Activated naive CD8-positive, alpha-beta T cell treated with anti-CD3 and anti-CD28 coated beads, Interleukin-2, amount 50 U/mL, for 16 hours (primary cell): ENCODE data around the gene SUPT3H.

Experiments
- DNase-seq: peaks from one replicate; pipeline ENCODE4 v3.0.0-alpha.2; 2020; ENCODE audit warnings: low read depth, low spot score

SUPT3H gene

DNA sequence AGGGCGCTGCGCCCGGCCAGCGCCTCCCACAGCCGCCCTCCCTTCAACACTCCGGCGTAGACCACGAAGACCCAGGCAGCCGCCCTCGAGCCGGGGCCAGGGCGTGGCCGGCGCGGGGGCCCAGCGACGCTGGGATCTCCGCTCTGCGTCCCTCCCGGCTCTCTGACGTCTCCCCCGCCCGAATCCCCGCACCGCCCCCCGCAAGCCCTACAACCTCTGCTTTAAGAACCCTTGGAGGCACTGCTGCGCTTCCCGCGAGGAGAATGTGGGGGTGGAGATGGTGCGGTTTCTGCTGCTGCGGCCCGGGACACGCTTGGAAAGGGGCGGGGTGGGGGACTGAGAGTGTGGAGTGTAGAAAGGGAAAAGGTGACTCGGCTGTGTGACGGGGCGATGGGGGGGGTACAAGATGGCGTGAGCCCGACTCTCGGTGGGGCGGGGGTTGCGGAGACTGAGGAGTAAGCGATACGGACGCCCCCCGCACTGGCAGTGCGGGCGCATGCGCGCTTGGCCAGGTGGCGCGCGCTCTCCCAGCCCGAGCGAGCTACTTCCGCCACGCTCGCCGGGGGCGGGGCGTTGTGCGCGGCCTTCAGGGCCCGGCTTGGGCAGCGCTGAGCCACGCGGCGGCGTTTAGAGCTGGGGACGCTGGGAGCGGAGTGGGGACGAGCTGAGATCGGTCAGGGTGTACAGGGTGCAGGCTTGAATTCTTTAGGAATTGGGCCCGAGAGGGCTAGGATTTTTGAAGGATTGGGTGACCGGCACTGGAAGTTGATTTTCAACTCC lies at the start of gene SUPT3H:
Gene SUPT3H, minus strand, starts transcription at position 381 of the 780 bp plus-strand sequence.
- DNase-seq, result peak; percentile 97

DNA sequence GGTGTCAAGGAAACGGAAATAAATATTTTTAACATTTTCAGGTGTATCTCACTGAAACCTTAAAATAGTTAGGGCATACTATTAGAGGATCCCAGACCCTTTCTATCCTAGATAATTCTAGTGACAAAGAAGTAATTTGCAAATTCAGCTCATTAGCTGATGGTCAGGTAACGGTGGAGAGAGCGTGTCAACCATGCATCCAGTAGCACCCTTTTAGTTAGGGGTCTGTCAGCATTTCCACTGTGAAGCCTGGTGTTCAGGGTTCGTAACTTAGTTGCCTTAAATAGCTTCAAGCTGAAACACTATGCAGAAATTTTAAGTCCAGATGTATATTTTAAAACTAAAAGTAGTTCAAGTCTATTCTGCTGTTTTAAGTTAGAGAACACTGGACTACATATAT lies 48.5 kb upstream of the SUPT3H start:
- DNase-seq, result no peak

DNA sequence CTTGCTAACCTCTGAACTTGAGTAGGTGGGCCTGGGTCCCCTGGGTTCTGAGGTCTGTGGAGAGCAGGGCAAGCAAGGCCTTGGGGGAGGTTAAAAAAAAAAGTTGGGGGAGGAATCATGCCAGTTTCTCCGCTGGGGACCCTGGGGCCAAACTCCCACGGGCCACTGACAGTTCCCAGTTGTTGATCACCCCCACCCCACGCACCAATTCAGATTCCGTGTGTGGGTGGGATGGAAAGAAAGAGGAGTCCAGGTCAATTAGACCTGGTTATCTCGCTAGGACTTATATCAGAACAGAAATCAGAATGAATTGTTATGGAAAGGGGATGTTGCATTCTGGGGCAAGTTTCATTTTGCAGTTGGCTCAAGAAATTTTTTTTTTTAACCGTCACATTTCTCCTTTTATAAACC lies 46.7 kb upstream of the SUPT3H start:
- no peak for DNase-seq

DNA sequence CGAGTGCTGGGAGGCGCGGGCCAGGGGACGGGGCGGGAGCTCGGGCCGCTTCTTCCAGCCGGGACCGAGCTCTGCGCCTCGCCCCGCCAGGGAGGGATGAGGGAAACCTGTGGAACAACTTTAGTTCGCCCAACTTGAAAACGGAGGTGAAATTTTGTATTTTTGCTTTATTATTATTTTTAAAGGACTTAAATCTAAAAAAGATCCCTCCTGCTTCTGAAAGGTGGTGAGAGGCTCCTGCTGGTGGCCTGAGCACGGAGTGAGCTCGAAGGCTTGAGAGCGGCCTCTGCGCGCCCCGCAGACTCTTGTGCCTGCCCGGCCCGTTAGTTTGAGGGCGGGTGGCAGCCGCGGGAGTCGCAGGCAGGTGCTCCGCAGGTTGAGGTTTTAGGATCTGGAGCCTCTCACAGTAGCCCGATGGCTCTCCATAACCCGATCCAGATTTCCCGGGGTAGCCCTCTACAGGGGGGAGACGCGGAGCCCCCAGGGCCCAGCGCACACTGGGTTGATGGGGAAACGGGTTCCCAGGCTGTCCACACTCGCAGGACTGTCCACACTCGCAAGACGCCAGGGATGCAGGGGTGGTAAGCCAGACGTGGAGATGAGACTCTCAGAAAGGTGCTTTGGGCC lies 46.2 kb upstream of the SUPT3H start:
- no peak for DNase-seq

DNA sequence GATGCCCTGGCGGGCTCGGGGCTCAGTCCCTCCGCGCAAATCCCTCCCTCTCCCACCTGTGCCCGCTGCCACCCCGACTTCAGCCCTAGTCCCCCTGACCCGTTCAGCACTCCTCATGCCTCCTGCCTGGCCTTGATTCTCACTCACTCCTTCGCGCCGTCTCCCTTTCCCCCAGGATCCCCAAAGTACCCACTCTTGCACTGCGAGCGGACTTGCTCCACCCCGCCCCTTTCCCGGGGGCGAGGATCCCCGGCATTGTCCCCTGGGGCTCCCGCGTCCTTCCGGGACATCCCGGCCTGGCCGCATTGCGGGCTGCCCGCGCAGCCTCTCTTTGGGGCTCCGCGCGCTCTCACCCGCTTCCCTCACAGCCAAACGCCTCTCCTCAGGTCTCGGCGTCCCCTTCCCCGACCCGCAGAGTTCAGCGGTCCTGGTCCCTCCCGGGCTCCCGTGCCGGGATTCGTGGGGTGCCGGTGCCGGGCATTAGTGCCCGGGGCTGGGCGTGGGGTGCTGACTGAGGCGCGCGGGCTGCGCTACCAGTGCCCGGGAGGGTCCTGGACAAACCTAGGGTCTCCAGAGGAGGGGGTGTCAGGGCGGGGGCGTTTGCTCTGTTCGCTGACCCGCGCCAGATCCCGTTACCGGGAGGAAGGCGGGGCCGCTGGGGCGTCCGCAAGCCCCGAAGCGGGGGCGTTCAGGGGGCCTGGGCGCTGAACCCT lies 45.5 kb upstream of the SUPT3H start:
- no peak for DNase-seq

DNA sequence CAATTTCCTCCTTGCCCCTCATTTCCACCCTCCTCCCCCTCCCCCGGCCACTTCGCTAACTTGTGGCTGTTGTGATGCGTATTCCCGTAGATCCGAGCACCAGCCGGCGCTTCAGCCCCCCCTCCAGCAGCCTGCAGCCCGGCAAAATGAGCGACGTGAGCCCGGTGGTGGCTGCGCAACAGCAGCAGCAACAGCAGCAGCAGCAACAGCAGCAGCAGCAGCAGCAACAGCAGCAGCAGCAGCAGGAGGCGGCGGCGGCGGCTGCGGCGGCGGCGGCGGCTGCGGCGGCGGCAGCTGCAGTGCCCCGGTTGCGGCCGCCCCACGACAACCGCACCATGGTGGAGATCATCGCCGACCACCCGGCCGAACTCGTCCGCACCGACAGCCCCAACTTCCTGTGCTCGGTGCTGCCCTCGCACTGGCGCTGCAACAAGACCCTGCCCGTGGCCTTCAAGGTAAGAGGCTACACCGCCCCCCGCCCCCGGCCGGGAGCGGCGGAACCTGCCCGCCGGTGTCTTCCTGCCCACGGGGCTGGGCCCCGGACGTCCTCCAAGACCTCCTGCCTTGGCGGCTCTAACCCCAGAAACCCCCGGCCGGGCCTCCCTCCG lies 44.9 kb upstream of the SUPT3H start:
- no peak for DNase-seq

DNA sequence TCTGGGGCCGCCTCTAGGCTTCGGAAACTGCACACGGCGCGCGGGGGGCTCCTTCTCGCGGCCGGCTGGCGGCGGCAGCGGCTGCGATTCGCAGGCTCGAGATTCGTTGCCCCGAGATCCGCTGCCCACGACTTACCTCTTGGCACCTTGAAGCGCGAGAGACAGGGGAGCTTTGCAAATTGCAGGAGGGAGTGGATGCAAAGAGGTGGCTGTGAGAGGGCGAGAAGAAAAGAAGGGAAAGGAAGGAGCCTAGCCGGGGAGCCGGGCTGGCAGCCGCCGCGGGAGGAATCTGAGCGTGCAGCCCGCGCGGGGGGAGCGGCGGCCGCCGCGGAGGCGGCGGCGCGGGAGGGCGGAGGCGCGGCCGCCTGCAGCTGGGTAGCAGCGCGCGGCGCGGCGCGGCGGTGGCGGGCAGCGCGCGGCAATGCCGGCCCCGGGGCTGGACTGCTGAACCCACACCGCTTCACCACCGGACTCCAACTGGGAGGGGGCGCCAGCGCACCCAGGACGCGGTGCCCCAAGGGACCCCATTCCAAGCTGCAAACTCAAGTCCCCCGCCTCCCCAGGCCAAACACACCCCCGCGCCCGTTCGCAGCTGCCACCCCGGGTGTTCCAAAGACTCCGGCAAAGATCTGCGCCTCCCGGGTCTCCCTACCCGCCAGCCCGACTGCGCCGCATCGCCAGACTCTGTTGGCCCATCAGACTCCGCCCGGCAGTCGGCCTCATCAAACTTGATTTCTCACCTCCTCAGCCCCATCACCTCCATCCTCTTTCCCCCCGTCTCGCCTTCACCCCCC lies 44.2 kb upstream of the SUPT3H start:
- DNase-seq, result no peak

DNA sequence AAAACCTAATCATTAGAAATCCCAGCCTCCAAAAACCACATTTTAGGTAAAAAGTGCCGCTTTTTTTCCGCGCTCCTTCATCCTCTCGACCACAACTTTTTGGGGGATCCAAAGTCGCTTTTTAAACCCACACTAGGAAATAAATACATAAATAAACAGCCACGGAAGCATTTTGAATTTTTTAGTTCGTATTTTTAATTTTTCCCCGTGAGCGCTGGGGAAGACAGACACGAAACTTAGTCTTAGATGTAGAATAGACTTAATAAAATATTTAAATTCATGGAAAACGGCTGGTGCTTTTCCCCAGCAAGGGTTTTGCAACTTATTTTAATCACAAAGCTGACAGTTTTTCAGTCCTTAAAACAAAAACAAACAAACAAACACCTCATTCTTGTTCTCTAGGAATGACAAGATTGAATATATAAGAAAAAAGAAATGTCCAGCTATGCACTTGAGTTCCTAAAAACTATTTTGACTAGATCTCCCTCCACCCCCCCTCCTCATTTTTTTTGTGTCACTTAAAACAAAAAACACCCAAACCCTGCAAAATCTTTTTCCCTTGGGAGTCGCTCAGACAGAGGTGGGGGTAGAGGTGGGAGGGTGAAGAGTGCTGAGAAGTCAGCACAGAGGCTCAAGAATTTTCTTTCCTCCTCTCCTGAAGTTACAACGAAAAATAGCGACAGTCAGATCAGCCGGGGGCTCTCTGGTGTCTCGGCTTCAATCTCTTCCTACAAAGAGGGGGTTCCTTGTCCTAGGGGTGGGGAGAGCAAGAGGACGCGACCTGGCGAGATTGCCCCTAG lies 43.4 kb upstream of the SUPT3H start:
- no peak for DNase-seq

DNA sequence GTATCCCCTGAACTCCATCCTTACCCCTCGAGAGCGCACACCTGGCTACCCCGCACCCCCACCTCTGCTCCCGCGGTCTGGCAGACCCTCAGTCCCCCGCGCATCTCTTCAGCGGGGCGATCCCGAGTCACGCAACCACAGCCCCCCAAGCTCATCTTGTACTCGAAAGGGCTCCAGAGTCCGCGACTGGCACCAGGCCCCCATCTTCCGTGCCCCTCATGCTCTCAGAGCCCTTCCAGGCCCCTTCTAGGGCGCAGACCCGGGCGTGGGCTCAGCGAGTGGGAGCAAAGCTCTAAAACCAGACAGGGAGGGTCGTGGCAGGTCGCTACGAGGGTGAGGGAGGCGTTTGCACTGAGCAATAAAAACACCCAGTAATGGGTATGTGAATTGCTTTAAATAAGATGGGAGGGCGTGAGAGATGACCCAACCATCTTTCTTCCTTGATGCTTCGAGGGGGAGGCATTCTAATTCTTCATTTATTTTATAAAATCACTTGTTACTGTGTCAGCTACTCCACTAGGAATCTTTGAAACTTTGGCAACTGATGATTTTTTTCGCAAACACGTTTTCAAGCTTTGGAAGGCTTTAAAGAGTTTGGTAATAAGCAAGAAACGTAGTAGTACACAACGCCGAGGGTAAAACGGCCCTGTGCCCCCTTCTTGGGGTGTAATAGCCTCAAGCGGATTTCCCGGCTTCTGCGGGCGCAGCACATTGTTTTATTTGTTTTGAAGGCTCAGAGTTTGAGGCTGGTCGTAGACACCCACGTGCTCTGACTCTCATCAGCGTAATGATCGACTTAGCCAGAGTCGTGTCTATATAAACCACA lies 42.6 kb upstream of the SUPT3H start:
- DNase-seq, result peak; percentile 31

DNA sequence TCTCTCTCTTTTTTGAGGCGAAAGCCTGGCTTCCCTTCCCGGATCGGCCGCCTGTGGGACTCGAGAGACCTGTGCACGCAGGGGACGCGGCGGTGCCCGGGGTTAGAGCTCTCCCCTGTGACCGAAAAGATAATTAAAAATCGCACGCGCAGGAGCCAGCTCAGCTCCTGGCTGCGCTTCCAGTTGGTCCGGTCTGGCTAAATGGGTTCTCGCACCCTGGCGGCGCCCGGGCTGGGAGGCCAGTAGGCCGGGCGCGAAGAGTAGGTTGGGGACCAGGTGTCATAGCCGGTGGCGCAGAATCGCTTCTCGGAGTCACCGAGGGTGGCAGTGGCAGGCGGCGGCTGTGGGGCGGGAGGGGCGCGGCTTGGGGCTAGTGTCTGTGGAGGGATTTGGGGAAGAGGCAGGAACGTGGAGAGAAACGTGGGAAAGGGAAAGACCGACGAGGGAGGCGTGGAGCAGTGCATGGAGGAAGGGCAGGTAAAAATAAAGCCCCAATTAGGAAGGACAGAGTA lies 41.9 kb upstream of the SUPT3H start:
- peak; percentile 23 for DNase-seq

DNA sequence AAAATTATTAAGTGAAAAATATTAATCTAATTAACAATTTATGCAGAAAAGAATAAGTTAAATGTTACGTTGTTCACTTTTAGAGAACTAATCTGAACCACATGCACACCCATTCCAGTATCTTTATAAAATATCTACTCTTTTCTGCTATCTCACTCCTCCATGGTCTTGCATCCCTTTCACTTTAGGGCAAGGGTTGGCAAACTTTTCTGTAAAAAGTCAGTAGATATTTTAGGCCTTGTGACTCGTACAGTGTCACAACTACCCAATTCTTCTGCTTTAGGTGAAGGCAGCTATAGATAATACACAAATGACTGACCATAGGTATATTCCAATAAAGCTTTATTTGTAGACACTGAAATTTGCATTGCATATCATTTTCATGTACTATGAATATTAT lies 39.7 kb upstream of the SUPT3H start:
- no peak for DNase-seq

DNA sequence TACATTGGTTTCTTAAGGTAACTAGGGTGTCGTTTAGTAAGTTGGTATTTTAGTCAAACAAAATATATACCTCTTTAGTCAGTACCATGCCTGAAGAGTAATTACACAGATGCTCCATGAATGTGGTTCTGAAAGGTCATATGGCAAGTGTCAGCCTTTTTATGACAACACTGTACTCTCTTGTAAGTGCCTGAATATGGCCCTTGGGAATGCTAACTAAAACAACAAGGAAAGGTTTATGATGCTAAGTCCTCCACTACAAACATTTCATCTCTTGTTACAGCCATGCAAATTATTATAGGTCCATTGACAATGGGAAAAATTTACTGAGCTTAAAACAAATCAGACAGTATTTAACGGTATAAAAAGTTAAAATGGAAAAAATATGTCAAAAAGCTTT lies 39.0 kb upstream of the SUPT3H start:
- DNase-seq, result no peak

DNA sequence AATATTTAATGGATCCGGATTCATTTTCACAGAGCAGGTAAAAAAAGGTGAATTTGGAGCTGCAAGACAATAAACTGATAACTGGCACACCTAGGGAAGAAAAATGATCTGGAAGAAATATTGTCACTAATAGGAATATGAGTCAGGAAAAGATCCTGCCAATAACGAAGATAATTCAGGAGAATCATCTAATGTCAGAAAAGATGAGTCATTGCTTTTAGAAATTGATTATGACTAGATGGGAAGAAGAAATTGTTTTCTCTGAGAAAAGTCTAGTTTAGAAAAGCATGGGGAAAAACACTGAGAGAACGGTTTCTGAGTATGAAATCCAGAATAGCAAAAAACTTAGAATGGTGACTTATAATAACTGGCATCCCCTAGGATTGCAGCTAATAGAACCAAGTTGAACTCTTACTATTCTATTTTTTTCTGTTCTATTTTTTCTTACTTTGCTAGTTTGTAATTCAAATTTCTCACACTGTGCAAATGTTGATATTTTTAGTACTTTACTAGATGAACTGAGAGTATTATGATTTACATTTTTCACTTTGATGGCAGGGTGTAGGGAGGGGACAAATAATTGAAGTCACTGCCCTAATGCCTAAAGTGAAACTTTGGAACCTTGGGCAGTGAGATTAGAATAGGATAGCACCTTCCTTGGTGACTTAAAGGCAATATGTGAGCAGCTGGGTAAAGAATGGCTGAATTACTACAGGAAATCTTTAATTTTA lies 38.2 kb upstream of the SUPT3H start:
- no peak for DNase-seq

DNA sequence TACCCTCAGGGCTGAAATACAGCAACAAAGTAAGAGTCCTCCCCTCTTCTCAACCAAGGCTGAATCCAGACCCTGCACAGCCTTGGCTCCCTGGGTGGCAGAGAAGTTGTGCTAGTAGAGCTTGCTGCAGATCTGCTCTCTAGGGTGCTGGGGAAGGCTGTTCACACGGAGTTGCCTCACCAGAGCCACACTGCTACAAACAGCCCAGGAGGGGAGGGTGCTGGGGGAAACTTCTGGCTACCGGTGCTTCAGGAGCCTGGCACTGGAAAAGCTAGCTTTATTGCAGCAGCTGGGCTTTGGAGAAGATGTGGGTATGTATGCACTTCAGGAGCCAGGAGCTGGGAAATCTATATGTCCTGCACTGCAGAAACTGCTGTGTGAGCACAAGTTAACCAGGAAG lies 37.6 kb upstream of the SUPT3H start:
- DNase-seq, result no peak

DNA sequence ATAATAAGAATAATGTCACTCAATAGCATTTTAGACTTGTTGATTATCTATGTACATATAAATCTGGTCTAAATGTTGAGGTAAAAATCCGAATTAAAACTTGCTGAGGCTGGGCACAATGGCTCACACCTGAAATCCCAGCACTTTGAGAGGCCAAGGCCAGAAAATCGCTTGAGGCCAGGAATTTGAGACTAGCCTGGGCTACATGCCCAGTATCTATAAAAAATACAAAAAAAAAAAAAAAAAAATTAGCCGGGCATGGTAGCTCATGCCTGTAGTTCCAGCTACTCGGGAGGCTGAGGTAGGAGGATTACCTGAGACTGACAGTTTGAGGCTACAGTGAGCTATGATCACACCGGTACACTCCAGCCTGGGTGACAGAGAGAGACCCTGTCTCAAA lies 34.2 kb upstream of the SUPT3H start:
- DNase-seq, result no peak

DNA sequence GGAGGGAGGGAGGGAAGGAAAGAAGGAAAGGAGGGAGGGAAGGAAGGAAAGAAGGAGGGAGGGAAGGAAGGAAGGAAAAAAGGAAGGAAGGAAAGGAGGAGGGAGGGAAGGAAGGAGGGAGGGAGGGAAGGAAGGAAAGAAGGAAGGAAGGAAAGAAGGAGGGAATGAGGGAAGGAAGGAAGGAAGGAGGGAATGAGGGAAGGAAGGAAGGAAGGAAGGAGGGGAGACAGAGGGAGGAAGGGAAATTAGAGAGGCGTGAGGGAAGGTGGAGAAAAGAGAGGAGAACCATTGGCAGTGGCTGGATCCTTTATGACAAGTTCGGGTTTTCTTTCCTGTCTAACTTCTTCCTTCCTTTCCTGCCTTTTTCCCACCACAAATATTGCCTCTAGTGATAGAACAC lies 22.3 kb upstream of the SUPT3H start:
- no peak for DNase-seq

DNA sequence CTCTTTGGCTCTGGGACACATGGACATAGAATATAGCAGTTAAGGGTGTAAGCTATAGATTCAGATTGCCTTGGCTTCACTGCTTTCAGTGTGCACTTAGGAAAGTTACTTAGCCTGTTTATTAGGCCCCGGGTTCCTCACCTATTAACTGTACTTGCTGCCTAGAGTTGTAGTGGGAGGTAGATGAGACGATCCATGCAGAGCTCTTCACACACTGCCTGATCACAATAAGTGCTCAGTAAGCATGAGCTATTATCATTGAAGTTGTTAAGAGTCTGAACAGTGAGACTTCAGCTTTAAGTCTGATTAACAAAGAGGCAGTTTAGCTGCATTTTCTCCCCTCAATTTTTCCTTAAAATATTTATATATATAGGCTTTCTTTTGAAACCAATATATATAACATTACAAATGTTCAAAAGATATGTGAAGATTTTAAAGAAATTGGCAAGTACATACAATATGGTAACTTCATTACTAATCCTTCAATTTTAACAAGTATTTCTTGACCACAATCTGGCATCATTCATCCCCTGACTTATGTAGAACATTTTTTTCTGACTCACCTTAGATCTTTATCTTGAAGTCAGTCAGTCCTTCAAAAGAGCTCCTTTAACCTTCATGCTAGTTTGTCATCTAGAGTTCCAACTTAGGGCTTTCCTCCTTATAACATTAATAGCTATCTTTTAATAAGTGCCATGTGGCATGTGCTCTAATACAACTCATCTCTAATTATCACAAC lies 20.5 kb upstream of the SUPT3H start:
- no peak for DNase-seq

DNA sequence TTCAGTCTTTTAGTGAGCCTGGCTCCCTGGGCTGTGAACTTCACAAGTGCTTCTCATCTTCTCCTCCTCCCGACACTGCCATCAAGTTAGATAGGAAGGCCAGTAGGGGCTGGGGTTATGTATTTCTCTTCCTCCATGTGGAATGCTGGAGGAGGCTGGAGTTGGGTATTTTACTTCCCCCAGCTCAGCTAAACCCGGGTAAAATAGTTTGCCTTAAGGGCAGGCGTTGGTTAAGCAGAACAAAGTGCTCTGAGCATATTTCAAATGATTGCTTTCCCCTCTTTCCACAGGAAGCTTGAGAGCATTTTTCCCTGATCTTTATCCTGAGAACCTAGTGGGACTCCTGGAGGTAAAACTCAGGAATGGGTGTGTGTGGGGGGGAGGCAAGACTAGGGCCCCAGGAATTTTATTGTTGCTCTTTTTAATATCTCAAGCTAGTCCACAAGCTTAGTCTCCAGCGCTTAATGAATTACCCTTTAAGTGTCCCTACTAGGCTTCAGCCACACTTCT lies 16.9 kb upstream of the SUPT3H start:
- no peak for DNase-seq
